ENCODE measurements around the gene MRPS9.

MRPS9 gene

GRCh38 chr2:105125428-105125827 lies 87.6 kb downstream of the MRPS9 start:
- DNase-seq (ENCODE audit: low spot score) = no peak

- DNase-seq (ENCODE audit: low spot score) = no peak
Measured at GRCh38 chr2:105125920-105126319, 88.1 kb downstream of the MRPS9 start.

GRCh38 chr2:105126336-105126735 lies 88.5 kb downstream of the MRPS9 start:
- DNase-seq (ENCODE audit: low spot score) = no peak

- no peak for DNase-seq (ENCODE audit: low spot score)
Measured at GRCh38 chr2:105127289-105127915, 89.5 kb downstream of the MRPS9 start.

GRCh38 chr2:105129722-105130232 lies 91.9 kb downstream of the MRPS9 start:
- no peak for DNase-seq (ENCODE audit: low spot score)

- no peak for DNase-seq (ENCODE audit: low spot score)
Measured at GRCh38 chr2:105130546-105130945, 92.7 kb downstream of the MRPS9 start.

- DNase-seq (ENCODE audit: low spot score) = no peak
Measured at GRCh38 chr2:105134081-105134480, 96.2 kb downstream of the MRPS9 start.

- no peak for DNase-seq (ENCODE audit: low spot score)
Measured at GRCh38 chr2:105135436-105135835, 97.6 kb downstream of the MRPS9 start.

GRCh38 chr2:105136394-105136793 lies 98.5 kb downstream of the MRPS9 start:
- DNase-seq (ENCODE audit: low spot score) = no peak

GRCh38 chr2:105138643-105139042 lies 100.8 kb downstream of the MRPS9 start:
- DNase-seq (ENCODE audit: low spot score) = no peak

GRCh38 chr2:105139556-105140239 lies 101.8 kb downstream of the MRPS9 start:
- DNase-seq (ENCODE audit: low spot score) = no peak

GRCh38 chr2:105140240-105140568 lies 102.3 kb downstream of the MRPS9 start:
- DNase-seq (ENCODE audit: low spot score) = no peak

GRCh38 chr2:105141099-105141614 lies 103.3 kb downstream of the MRPS9 start:
- DNase-seq (ENCODE audit: low spot score) = no peak

GRCh38 chr2:105142239-105142638 lies 104.4 kb downstream of the MRPS9 start:
- no peak for DNase-seq (ENCODE audit: low spot score)

- no peak for DNase-seq (ENCODE audit: low spot score)
Measured at GRCh38 chr2:105143094-105143466, 105.2 kb downstream of the MRPS9 start.

GRCh38 chr2:105143467-105144151 lies 105.7 kb downstream of the MRPS9 start:
- no peak for DNase-seq (ENCODE audit: low spot score)

- DNase-seq (ENCODE audit: low spot score) = no peak
Measured at GRCh38 chr2:105144152-105144940, 106.5 kb downstream of the MRPS9 start.

GRCh38 chr2:105144941-105145300 lies 107.1 kb downstream of the MRPS9 start:
- no peak for DNase-seq (ENCODE audit: low spot score)

GRCh38 chr2:105149272-105149671 lies 111.4 kb downstream of the MRPS9 start:
- no peak for DNase-seq (ENCODE audit: low spot score)
